Bronchial epithelial cell (primary cell): ENCODE measurements around the gene TTC13. TPM values are rescaled to one million over a fixed set of nuclear protein-coding genes. Genes with fewer than 3 reads are reported as not detected.

Experiments
- DNase-seq: peaks from one replicate; pipeline ENCODE4 v3.0.0-alpha.2; 2010; ENCODE audit warnings: low read depth
- FAIRE-seq: peaks from 2 replicates; lab custom pipeline; 2011; peaks lifted over from hg19 to GRCh38; lab: Jason Lieb, UNC
- H3K27me3 ChIP-seq: 2 replicates; pipeline ENCODE4 v1.5.1; 2011; ENCODE audit warnings: low read length; ENCODE audit not compliant: control insufficient read depth, insufficient read depth
- H3K36me3 ChIP-seq: 2 replicates; pipeline ENCODE4 v1.5.1; 2011; ENCODE audit warnings: low read length; ENCODE audit not compliant: control insufficient read depth, insufficient read depth
- H3K4me3 ChIP-seq: 2 replicates; pipeline ENCODE4 v1.5.1; 2011; ENCODE audit warnings: mild to moderate bottlenecking, low read depth, low read length, control low read depth
- total RNA-seq: library from RNA; depleted of rRNA; stranded (reverse); fragments of >200 nt; gene quantifications from 2 replicates; pipeline ENCODE4 v1.2.1, GENCODE V29; 2014
- TF ChIP-seq, protein P1 (sequence below): IDR thresholded peaks from 2 replicates; pipeline ENCODE4 v1.5.1; 2011; ENCODE audit warnings: mild to moderate bottlenecking, moderate library complexity, low read length, control low read depth, inconsistent platforms; ENCODE audit not compliant: insufficient read depth, severe bottlenecking

The TTC13 gene
- total RNA-seq, 1 donor from 2014 or later: 8.7 TPM

GRCh38 chr1:230869500-230869899 is 109.2 kb downstream of the TTC13 start:
- Histone ChIP-seq H3K27me3 (no peaks in the 10 kb centered on the region), H3K36me3 (no peaks in the 10 kb centered on the region), H3K4me3 (no peak overlapping the region)
- DNase-seq (no peak), FAIRE-seq (no peak)
- TF ChIP-seq, protein P1, sequence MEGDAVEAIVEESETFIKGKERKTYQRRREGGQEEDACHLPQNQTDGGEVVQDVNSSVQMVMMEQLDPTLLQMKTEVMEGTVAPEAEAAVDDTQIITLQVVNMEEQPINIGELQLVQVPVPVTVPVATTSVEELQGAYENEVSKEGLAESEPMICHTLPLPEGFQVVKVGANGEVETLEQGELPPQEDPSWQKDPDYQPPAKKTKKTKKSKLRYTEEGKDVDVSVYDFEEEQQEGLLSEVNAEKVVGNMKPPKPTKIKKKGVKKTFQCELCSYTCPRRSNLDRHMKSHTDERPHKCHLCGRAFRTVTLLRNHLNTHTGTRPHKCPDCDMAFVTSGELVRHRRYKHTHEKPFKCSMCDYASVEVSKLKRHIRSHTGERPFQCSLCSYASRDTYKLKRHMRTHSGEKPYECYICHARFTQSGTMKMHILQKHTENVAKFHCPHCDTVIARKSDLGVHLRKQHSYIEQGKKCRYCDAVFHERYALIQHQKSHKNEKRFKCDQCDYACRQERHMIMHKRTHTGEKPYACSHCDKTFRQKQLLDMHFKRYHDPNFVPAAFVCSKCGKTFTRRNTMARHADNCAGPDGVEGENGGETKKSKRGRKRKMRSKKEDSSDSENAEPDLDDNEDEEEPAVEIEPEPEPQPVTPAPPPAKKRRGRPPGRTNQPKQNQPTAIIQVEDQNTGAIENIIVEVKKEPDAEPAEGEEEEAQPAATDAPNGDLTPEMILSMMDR: no peak

DNA sequence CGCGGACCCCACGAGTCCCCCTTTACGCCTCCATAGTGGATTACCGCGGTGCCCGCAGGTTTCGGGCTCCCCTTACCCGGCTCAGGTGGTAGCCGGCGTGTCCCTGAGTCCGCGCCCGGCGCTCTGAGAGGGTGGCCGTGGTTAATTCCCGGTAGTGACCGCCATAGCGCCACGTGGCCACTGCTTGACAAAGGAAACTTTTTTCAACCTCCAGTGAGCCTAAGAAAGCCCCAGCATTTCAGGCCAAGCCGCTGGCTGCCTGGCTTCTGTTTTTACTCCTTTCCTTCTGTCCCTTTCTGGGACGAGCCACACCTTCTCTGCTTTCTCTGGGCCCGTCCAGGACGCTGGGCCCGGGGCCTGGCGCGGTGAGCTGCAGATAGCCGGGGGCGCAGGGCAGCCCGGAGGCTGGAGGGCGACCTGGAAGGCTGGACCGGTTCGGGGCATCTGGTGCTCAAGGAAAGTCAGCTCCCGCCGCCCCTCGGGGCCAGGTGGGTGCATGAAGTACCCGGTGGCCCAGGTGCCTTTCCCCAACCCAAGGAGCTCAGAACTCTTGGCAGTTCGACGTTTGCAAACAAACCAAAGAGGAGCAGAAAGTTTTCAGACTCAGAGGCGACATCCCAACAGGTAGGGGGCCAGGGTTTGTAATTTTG is 109.8 kb downstream of the TTC13 start:
- TF ChIP-seq, protein P1: no peak
- peak; percentile 18 for DNase-seq
- Histone ChIP-seq H3K36me3 (no peaks in the 10 kb centered on the region), H3K27me3 (no peaks in the 10 kb centered on the region), H3K4me3 (peak overlapping the region; percentile 85)
- no peak for FAIRE-seq

DNA sequence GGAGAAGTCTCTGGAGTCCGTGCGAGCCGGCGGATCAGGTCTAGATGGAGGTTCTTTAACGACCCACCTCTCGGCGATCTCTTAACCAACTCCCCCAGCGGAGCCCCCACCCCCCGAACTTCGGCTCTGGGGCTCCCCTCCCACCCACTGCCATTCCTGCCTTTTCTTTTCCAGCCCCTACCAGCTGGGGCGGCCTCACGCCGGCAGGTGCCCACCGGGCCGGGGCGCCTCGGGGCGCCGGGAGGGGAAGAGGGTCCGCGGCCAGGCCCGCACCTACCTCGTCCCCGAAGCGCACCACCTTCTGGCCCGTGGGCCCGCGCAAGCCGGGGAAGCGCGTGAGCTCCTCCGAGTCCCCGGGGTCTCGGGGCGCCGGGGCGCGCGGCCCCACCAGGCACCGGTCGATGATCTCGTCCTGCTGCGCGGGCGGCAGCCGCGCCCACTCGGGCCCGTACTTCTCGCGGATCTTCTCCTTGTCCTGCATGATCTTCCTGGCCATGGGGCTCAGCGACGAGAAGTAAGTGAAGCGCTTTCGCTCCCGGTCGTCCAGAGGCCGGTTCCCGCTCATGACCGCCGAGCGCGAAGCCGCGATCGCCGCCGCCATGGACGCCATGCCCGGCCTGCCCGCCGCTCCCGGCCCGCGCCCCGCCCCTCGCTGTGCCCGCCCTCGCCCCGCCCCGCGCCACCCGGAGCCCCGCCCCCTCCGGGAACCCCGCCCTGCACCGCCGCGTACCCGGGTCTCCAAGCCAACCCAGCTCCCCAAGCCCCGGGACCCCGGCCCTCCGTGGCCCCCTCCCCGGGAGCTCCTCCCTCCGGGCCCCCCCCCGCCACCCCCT is 110.5 kb downstream of the TTC13 start, which contains the start of gene C1orf198:
TSS of gene C1orf198 (minus strand) at position 619 of the 833 bp plus-strand sequence. CDS start at position 610, 9 bp downstream.
- DNase-seq (peak; percentile 12), FAIRE-seq (no peak)
- no peaks in the 10 kb centered on the region for H3K27me3 ChIP-seq
- H3K36me3 ChIP-seq: no peaks in the 10 kb centered on the region
- H3K4me3 ChIP-seq: peak within 1 kb of the TSS; percentile 85
- TF ChIP-seq, protein P1: no peak

DNA sequence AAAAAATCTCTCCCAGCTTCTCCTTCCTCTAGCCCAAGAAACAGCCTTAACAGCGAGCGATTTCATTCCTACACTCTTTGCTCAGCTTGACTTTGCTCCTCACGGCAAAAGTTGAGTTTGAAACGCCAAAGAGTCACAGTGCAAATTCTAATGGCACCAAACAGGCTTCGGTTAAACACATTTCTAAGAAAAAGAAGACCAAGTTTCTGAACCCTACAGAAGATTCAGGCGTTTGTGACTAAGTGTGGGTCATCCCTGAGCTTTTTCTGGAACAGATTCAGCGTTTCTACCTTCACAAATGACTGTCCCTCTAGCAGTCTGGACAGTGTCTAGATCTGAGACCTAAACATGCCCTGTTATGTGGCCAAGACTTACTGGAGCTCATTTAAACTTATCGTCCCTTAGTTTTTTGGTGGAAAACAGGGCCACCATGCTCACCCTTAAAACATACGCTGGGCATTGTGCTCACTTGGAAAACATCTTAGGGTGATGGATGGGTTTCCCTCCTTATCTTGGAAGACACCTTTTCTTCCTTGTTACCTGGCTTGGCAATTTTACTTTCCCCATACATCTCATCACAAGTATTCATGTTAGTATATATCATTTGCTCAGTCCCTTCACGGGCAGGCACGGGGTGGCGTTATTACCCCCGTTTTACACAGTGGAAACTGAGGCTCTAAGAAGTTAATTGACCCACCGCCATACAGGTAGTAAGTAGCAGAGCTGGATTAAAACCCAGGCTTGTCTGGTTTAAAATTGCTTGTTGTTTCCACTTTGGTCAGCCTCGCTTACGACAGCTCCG is 111.4 kb downstream of the TTC13 start:
- peak; percentile 44 for DNase-seq
- no peak for FAIRE-seq
- Histone ChIP-seq H3K4me3 (peak overlapping the region; percentile 85), H3K27me3 (no peaks in the 10 kb centered on the region), H3K36me3 (no peaks in the 10 kb centered on the region)
- TF ChIP-seq, protein P1: no peak

DNA sequence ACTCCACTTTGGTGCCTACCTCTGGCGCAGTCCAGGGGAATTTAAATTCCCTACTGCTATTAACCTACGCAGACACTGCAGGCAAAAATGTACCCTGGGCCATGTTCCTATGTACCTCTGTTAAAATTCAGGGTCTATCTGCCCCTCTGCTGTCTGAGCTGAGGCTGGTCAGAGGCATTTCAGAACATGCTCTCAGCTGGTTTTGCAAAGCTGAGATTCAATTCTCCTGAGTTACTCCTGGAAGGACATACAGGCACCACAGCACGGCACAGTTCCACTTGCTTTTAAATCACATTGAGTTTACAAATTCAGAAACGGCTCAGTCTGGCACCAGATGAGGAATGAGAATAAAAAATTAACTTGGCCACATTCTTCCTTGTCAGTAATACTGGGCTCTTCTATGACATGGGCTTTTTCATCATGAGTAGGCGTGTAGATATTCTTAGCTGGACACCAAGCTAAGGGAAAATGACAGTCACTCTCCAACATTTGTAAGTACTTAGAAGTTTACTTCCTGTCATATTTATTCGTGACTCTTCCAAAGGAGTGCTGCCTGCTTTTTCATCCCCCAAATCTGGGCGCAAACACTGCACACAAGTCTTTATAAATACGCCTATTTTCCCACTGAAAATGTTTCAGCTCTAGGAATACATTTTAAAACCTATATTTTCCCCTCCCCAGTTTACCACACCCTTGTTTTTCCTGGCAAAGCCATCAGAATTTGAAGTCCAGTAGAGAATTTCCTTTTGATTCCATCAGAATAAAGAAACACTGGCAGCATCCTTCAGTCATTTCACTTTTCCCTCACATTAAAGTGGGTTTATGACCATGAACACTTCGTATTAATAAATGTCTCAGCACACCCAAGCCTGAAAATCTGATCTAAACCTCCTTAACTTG is 112.2 kb downstream of the TTC13 start:
- TF ChIP-seq, protein P1: no peak

More for the DNA sequence above, 112.2 kb downstream of the TTC13 start:
- FAIRE-seq: no peak
- DNase-seq: no peak
- H3K27me3 ChIP-seq: no peaks in the 10 kb centered on the region
- H3K4me3 ChIP-seq: no peak overlapping the region
- H3K36me3 ChIP-seq: no peaks in the 10 kb centered on the region
